NCI-H2171 treated with DMSO at 0.1 percent for 48 hours (cell line): ENCODE results near the gene PCYT1A.
"Not testable (repeated sequence)": the region's sequence is repeated elsewhere in the genome, so short reads cannot be mapped to it uniquely, and the experiment has no call there.

Experiments
- DNase-seq: peaks from one replicate; lab custom pipeline; 2025; lab: John Stamatoyannopoulos, UW

The PCYT1A gene

GRCh38 chr3:196192524-196193051 is 94.9 kb downstream of the PCYT1A start:
- no peak for DNase-seq

- DNase-seq, result no peak
Measured at GRCh38 chr3:196192036-196192523, 95.4 kb downstream of the PCYT1A start.

- no peak for DNase-seq
Measured at GRCh38 chr3:196189566-196190347, 97.8 kb downstream of the PCYT1A start.

GRCh38 chr3:196186651-196187573 is 100.6 kb downstream of the PCYT1A start:
- peak; percentile 75 for DNase-seq

GRCh38 chr3:196184881-196185280 is 102.6 kb downstream of the PCYT1A start:
- DNase-seq, result no peak

- DNase-seq, result not testable (repeated sequence)
Measured at GRCh38 chr3:196184169-196184432, 103.4 kb downstream of the PCYT1A start.

- DNase-seq, result no peak
Measured at GRCh38 chr3:196181127-196181546, 106.4 kb downstream of the PCYT1A start.

GRCh38 chr3:196180346-196180745 is 107.2 kb downstream of the PCYT1A start:
- DNase-seq, result no peak
